ENCODE measurements around the gene MEI4. TPM values are rescaled to one million over a fixed set of nuclear protein-coding genes. Genes with fewer than 3 reads are reported as not detected.
A peak's percentile ranks its signal among the peaks of the same experiment; 100 is the strongest.

MEI4 gene
- total RNA-seq, 1 donor from 2014 or later = not detected

GRCh38 chr6:77620278-77620882 is 32.5 kb upstream of the MEI4 start:
- Mint-ChIP-seq H3K9me3 (ENCODE audit: low read depth) (peaks cover 8% of the 10 kb centered on the region), H3K27me3 (ENCODE audit: low read depth) (no peaks in the 10 kb centered on the region), H3K4me1 (ENCODE audit: low read depth) (no peaks in the 10 kb centered on the region), H3K4me3 (ENCODE audit: unreplicated experiment) (no peak overlapping the region), H3K27ac (ENCODE audit: unreplicated experiment) (no peak overlapping the region), H3K36me3 (ENCODE audit: low read depth) (no peaks in the 10 kb centered on the region)
- TF ChIP-seq CTCF (IDR thresholded peaks at IDR 0.05) = peak; percentile 74
- DNase-seq (ENCODE audit: low spot score) = no peak

- no peak overlapping the region for H3K4me3 Mint-ChIP-seq (ENCODE audit: unreplicated experiment)
- no peak for TF ChIP-seq CTCF (IDR thresholded peaks at IDR 0.05)
- no peak for DNase-seq (ENCODE audit: low spot score)
- H3K4me1 Mint-ChIP-seq (ENCODE audit: low read depth) = no peaks in the 10 kb centered on the region
- H3K36me3 Mint-ChIP-seq (ENCODE audit: low read depth) = no peaks in the 10 kb centered on the region
- no peaks in the 10 kb centered on the region for H3K9me3 Mint-ChIP-seq (ENCODE audit: low read depth)
- H3K27ac Mint-ChIP-seq (ENCODE audit: unreplicated experiment) = no peak overlapping the region
- peaks cover 3% of the 10 kb centered on the region for H3K27me3 Mint-ChIP-seq (ENCODE audit: low read depth)
These were observed 28.3 kb upstream of the MEI4 start for GRCh38 chr6:77624515-77624914.

- DNase-seq (ENCODE audit: low spot score) = no peak
- H3K9me3 Mint-ChIP-seq (ENCODE audit: low read depth) = no peaks in the 10 kb centered on the region
- H3K36me3 Mint-ChIP-seq (ENCODE audit: low read depth) = no peaks in the 10 kb centered on the region
- no peaks in the 10 kb centered on the region for H3K4me1 Mint-ChIP-seq (ENCODE audit: low read depth)
- H3K27me3 Mint-ChIP-seq (ENCODE audit: low read depth) = peaks cover 3% of the 10 kb centered on the region
- H3K27ac Mint-ChIP-seq (ENCODE audit: unreplicated experiment) = no peak overlapping the region
- TF ChIP-seq CTCF (IDR thresholded peaks at IDR 0.05) = no peak
- no peak overlapping the region for H3K4me3 Mint-ChIP-seq (ENCODE audit: unreplicated experiment)
These were observed 26.4 kb upstream of the MEI4 start for GRCh38 chr6:77626426-77626825.

GRCh38 chr6:77630014-77630413 is 22.8 kb upstream of the MEI4 start:
- Mint-ChIP-seq H3K27me3 (ENCODE audit: low read depth) (peaks cover 3% of the 10 kb centered on the region), H3K27ac (ENCODE audit: unreplicated experiment) (no peak overlapping the region), H3K9me3 (ENCODE audit: low read depth) (no peaks in the 10 kb centered on the region), H3K4me3 (ENCODE audit: unreplicated experiment) (no peak overlapping the region), H3K36me3 (ENCODE audit: low read depth) (no peaks in the 10 kb centered on the region), H3K4me1 (ENCODE audit: low read depth) (peaks cover 8% of the 10 kb centered on the region)
- TF ChIP-seq CTCF (IDR thresholded peaks at IDR 0.05) = no peak
- DNase-seq (ENCODE audit: low spot score) = no peak

GRCh38 chr6:77633471-77633870 is 19.4 kb upstream of the MEI4 start:
- Mint-ChIP-seq H3K36me3 (ENCODE audit: low read depth) (no peaks in the 10 kb centered on the region), H3K4me1 (ENCODE audit: low read depth) (peaks cover 8% of the 10 kb centered on the region), H3K27ac (ENCODE audit: unreplicated experiment) (no peak overlapping the region), H3K9me3 (ENCODE audit: low read depth) (no peaks in the 10 kb centered on the region), H3K27me3 (ENCODE audit: low read depth) (peaks cover 5% of the 10 kb centered on the region), H3K4me3 (ENCODE audit: unreplicated experiment) (no peak overlapping the region)
- DNase-seq (ENCODE audit: low spot score) = no peak
- no peak for TF ChIP-seq CTCF (IDR thresholded peaks at IDR 0.05)

All from chondrocyte (in vitro differentiated cells).